Natural killer cell (primary cell): ENCODE results near the gene PEAK3. TPM values are rescaled to one million over a fixed set of nuclear protein-coding genes. Genes with fewer than 3 reads are reported as not detected.

ENCODE experiments used
- ATAC-seq, 3 donors: fragments of 150-1000 bp in 2 of 3; fragments of 200-7000 bp in 1 of 3; cut with Tn5 transposase; 1 replicate in 1 of 3; 2 replicates in 2 of 3; pipeline ENCODE4 v1.10.0; 2021; ENCODE audit warnings: mild to moderate bottlenecking in 2 of 3, moderate library complexity in 2 of 3
- DNase-seq, 2 donors: peaks; one replicate each; pipeline versions ENCODE4 v3.0.0 to v3.0.0-alpha.2; 2013 to 2021; ENCODE audit warnings: mixed read lengths in 1 of 2
- H3K27ac ChIP-seq: one replicate; pipeline ENCODE4 v1.5.1; 2013; ENCODE audit warnings: mild to moderate bottlenecking, low read length
- H3K27me3 ChIP-seq: one replicate; pipeline ENCODE4 v1.6.1; 2013; ENCODE audit warnings: low read length; ENCODE audit not compliant: control insufficient read depth, insufficient read depth
- H3K36me3 ChIP-seq: one replicate; pipeline ENCODE4 v1.6.1; 2013; ENCODE audit warnings: low read length; ENCODE audit not compliant: control insufficient read depth, insufficient read depth
- H3K4me1 ChIP-seq: one replicate; pipeline ENCODE4 v1.6.1; 2013; ENCODE audit warnings: low read length; ENCODE audit not compliant: control insufficient read depth, insufficient read depth
- H3K4me3 ChIP-seq: one replicate; pipeline ENCODE4 v1.5.1; 2013; ENCODE audit warnings: low read length
- H3K9me3 ChIP-seq: one replicate; pipeline ENCODE4 v1.6.1; 2013; ENCODE audit warnings: low read length; ENCODE audit not compliant: control insufficient read depth, insufficient read depth
- H3K27ac Mint-ChIP-seq, 2 donors: one replicate each; pipeline ENCODE4 v1.8.0; 2022; ENCODE audit warnings: mild to moderate bottlenecking in 2 of 2, mixed read lengths in 2 of 2, moderate library complexity in 1 of 2
- H3K27me3 Mint-ChIP-seq, 2 donors: one replicate each; pipeline ENCODE4 v1.8.0; 2022; ENCODE audit warnings: low read depth in 2 of 2, mixed read lengths in 2 of 2
- H3K36me3 Mint-ChIP-seq: one replicate; pipeline ENCODE4 v1.8.0; 2022; ENCODE audit warnings: mixed read lengths
- H3K4me1 Mint-ChIP-seq, 2 donors: one replicate each; pipeline ENCODE4 v1.8.0; 2022; ENCODE audit warnings: mixed read lengths in 2 of 2
- H3K4me3 Mint-ChIP-seq: one replicate; pipeline ENCODE4 v1.8.0; 2022; ENCODE audit warnings: mild to moderate bottlenecking, moderate library complexity, mixed read lengths
- H3K9me3 Mint-ChIP-seq, 2 donors: one replicate each; pipeline ENCODE4 v1.8.0; 2022; ENCODE audit warnings: mixed read lengths in 2 of 2
- CTCF ChIP-seq: fragments of 200-600 bp; IDR thresholded peaks from one replicate; pipeline ENCODE4 v1.8.0; 2022; ENCODE audit warnings: antibody characterized with exemption
- WGBS: methylation state at CpG from one replicate; pipeline ENCODE4 v1.1.7; 2013; ENCODE audit warnings: missing lambda C conversion rate; ENCODE audit not compliant: insufficient coverage; 5-methylcytosine and 5-hydroxymethylcytosine counted together
- intact Hi-C: fragments of 100-400 bp; cut with micrococcal nuclease; formaldehyde crosslinking; loops from one replicate; pipeline ENCODE4 v1.14.2; 2022
- total RNA-seq, 4 donors: library from RNA; stranded (reverse); fragments of 120-200 nt in 1 of 4; gene quantifications; one replicate each; pipeline versions ENCODE4 v1.2.3 to v1.2.4, GENCODE V29; 2013 to 2022

PEAK3 gene
- total RNA-seq, 3 donors from 2014 or later (not counting 1 experiment from before 2014, with no cell fraction given), result 5.7 to 9.5 (median 8.4) TPM

- Histone ChIP-seq H3K4me1 (peaks cover 30% of the 10 kb centered on the region), H3K36me3 (peaks cover 59% of the 10 kb centered on the region), H3K9me3 (no peaks in the 10 kb centered on the region), H3K4me3 (no peak overlapping the region), H3K27ac (no peak overlapping the region), H3K27me3 (peaks cover 7% of the 10 kb centered on the region)
- intact Hi-C loops, result no loop called here
- H3K4me1 Mint-ChIP-seq, result peaks cover 12 to 13% of the 10 kb centered on the region in 2 donors
- DNase-seq, result no peak
- no peak overlapping the region for H3K4me3 Mint-ChIP-seq
- no peaks in the 10 kb centered on the region for H3K36me3 Mint-ChIP-seq
- WGBS, result 96% methylated on average over 25 of the region's 25 CpGs
- no peaks in the 10 kb centered on the region for H3K27me3 Mint-ChIP-seq
- no peak for ATAC-seq
- no peaks in the 10 kb centered on the region for H3K9me3 Mint-ChIP-seq
- no peak for TF ChIP-seq CTCF
- H3K27ac Mint-ChIP-seq, result no peak overlapping the region
Measured at GRCh38 chr19:2246014-2246620, 35.9 kb downstream of the PEAK3 start.

- Mint-ChIP-seq H3K27me3 (no peaks in the 10 kb centered on the region), H3K9me3 (no peaks in the 10 kb centered on the region), H3K4me3 (no peak overlapping the region), H3K27ac (no peak overlapping the region), H3K36me3 (no peaks in the 10 kb centered on the region), H3K4me1 (peaks cover 21% of the 10 kb centered on the region in 2 donors)
- no peak for DNase-seq
- TF ChIP-seq CTCF, result no peak
- H3K9me3 ChIP-seq, result no peaks in the 10 kb centered on the region
- H3K27ac ChIP-seq, result no peak overlapping the region
- ATAC-seq, result no peak
- peaks cover 34% of the 10 kb centered on the region for H3K4me1 ChIP-seq
- 98% methylated on average over 15 of the region's 15 CpGs for WGBS
- H3K4me3 ChIP-seq, result no peak overlapping the region
- peaks cover 61% of the 10 kb centered on the region for H3K36me3 ChIP-seq
- peaks cover 4% of the 10 kb centered on the region for H3K27me3 ChIP-seq
- intact Hi-C loops, result no loop called here
Measured at GRCh38 chr19:2245273-2245672, 36.7 kb downstream of the PEAK3 start.

GRCh38 chr19:2244486-2244885, 37.5 kb downstream of the PEAK3 start:
- no peak for TF ChIP-seq CTCF
- Mint-ChIP-seq H3K36me3 (no peaks in the 10 kb centered on the region), H3K4me3 (no peak overlapping the region), H3K9me3 (peaks cover 0 to 3% of the 10 kb centered on the region in 2 donors), H3K27ac (no peak overlapping the region), H3K4me1 (peaks cover 28 to 29% of the 10 kb centered on the region in 2 donors), H3K27me3 (no peaks in the 10 kb centered on the region)
- no peak for ATAC-seq
- H3K9me3 ChIP-seq, result no peaks in the 10 kb centered on the region
- peaks cover 38% of the 10 kb centered on the region for H3K4me1 ChIP-seq
- H3K36me3 ChIP-seq, result peaks cover 61% of the 10 kb centered on the region
- H3K4me3 ChIP-seq, result no peak overlapping the region
- H3K27me3 ChIP-seq, result no peaks in the 10 kb centered on the region
- 95% methylated on average over 21 of the region's 21 CpGs for WGBS
- H3K27ac ChIP-seq, result no peak overlapping the region
- no peak for DNase-seq
- intact Hi-C loops, result no loop called here

GRCh38 chr19:2244125-2244411, 37.9 kb downstream of the PEAK3 start:
- H3K36me3 ChIP-seq, result peaks cover 61% of the 10 kb centered on the region
- H3K27me3 Mint-ChIP-seq, result no peaks in the 10 kb centered on the region
- peaks cover 33% of the 10 kb centered on the region in 2 donors for H3K4me1 Mint-ChIP-seq
- intact Hi-C loops, result no loop called here
- H3K4me1 ChIP-seq, result peaks cover 41% of the 10 kb centered on the region
- no peak overlapping the region for H3K4me3 ChIP-seq
- TF ChIP-seq CTCF, result no peak
- no peaks in the 10 kb centered on the region for H3K27me3 ChIP-seq
- ATAC-seq, result no peak
- H3K36me3 Mint-ChIP-seq, result no peaks in the 10 kb centered on the region
- no peak overlapping the region for H3K27ac ChIP-seq
- H3K4me3 Mint-ChIP-seq, result no peak overlapping the region
- H3K9me3 ChIP-seq, result no peaks in the 10 kb centered on the region
- WGBS, result 95% methylated on average over 12 of the region's 12 CpGs
- peaks cover 0 to 3% of the 10 kb centered on the region in 2 donors for H3K9me3 Mint-ChIP-seq
- no peak overlapping the region for H3K27ac Mint-ChIP-seq
- no peak for DNase-seq
